GM10248 (cell line): ENCODE data around the gene RPSA.

Source experiments
- CTCF ChIA-PET: fragments of 300-600 bp; sonication (Branson Sonifier 250); formaldehyde crosslinking; extraction: SDS; loops from one replicate; lab custom pipeline; 2021; ENCODE audit warnings: antibody characterized with exemption; lab: Yijun Ruan, JAX
- POLR2A ChIA-PET: fragments of 350-650 bp; sonication (Branson Sonifier 250); formaldehyde crosslinking; extraction: SDS; loops from one replicate; lab custom pipeline; 2020; ENCODE audit warnings: antibody characterized with exemption; lab: Yijun Ruan, JAX
- DNase-seq: peaks from one replicate; pipeline ENCODE4 v3.0.0; 2012; ENCODE audit errors: extremely low spot score
- TF ChIP-seq, protein P1 (sequence below): IDR thresholded peaks from 2 replicates; pipeline ENCODE4 v1.5.1; 2012; ENCODE audit warnings: mild to moderate bottlenecking, low read depth; ENCODE audit errors: extremely low read depth, missing control alignments, control extremely low read depth

The RPSA gene

DNA sequence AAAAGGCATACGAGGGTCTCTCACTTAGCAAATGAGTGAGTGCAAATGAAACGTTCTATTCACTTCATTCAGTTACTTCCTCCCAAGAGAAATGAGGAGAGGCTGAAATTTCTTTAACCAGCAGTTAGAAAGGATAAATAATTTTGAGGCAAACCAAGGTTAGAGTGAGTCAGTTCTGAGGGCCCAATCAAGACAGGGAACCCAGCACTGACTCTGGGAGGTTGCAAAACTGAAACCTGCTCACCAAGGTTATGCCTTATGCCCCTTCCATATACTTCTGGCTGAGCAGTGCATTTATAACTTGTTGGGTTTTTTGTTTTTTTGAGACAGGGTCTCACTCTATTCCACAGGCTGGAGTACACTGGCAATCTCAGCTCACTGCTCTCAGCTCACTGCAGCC is 4.5 kb upstream of the RPSA start:
- ChIA-PET CTCF (interaction anchor here (1.0 to 1.8 kb wide), 4 partner anchors 14 to 114 kb away, joined by 3 to 5 read pairs (median 4); no protein-coding TSS in a partner anchor), POLR2A (no interaction called here)
- no peak for DNase-seq
- TF ChIP-seq, protein P1, sequence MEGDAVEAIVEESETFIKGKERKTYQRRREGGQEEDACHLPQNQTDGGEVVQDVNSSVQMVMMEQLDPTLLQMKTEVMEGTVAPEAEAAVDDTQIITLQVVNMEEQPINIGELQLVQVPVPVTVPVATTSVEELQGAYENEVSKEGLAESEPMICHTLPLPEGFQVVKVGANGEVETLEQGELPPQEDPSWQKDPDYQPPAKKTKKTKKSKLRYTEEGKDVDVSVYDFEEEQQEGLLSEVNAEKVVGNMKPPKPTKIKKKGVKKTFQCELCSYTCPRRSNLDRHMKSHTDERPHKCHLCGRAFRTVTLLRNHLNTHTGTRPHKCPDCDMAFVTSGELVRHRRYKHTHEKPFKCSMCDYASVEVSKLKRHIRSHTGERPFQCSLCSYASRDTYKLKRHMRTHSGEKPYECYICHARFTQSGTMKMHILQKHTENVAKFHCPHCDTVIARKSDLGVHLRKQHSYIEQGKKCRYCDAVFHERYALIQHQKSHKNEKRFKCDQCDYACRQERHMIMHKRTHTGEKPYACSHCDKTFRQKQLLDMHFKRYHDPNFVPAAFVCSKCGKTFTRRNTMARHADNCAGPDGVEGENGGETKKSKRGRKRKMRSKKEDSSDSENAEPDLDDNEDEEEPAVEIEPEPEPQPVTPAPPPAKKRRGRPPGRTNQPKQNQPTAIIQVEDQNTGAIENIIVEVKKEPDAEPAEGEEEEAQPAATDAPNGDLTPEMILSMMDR, result no peak

DNA sequence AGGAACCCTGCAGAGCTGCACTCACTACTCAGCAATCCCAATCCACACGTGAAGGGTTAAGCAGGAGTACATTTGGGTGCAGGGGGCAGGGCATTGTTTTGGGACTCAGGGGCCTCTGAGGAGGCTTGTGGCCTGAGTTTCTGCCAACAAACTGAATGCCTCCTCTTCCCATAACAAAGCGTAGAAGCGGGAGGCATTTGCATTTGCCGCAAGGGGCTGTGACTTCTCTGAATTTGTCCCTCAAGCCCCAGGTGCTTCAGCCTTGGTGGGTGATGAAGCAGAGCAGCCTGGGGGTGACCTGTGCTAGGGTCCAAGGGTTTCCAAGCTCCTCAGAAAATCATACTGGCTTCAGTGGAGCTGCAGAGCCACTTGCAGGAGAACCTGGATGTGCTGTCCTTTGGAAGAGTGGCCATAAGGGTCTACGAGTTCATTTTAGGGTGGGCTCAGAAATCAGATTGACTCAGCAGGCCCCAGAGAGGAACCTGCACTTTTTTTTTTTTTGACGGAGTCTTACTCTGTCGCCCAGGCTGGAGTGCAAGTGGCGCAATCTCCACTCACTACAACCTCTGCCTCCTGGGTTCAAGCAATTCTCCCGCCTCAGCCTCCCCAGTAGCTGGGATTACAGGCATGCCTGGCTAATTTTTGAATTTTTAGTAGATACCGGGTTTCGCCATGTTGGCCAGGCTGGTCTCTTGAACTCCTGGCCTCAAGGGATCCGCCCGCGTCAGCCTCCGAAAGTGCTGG is 1.4 kb upstream of the RPSA start:
- DNase-seq, result no peak
- ChIA-PET POLR2A (interaction anchor here (0.6 to 1.3 kb wide), 2 partner anchors 10 to 19 kb away, joined by 4 to 6 read pairs; no protein-coding TSS in a partner anchor), CTCF (interaction anchor here (0.9 to 4.8 kb wide), 4 partner anchors 10 to 117 kb away, joined by 3 to 17 read pairs (median 4); no protein-coding TSS in a partner anchor)
- TF ChIP-seq, protein P1, result no peak

DNA sequence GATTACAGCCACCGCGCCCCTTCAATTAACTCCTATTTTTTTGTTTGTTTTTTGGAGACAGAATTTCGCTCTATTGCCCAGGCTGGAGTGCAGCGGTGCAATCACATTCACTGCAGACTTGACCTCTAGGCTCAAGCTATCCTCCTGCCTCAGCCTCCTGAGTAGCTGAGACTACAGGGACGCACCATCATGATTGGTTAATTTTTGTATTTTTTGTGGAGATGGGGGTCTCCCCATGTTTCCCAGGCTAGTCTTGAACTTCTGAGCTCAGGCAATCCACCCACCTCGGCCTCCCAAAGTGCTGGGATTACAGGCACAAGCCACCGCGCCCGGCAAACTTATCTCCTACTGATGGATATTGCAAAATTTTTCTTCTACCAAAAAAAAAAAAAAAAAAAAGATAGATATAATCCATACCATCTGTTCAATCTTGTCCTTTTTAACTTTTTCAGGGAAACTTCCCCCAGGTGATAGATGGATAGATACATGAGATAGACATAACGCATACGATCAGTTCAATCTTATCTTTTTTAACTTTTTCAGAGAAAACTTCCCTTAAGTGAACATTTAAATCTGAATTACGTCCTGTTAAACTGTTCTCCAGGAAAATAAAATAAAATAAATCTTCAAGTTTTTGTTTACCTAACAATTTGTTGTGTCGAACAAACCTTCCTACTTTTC is 693 bp upstream of the RPSA start:
- no peak for DNase-seq
- ChIA-PET POLR2A (interaction anchor here (0.6 to 1.3 kb wide), 4 partner anchors 9 to 21 kb away, joined by 4 to 6 read pairs (median 5); no protein-coding TSS in a partner anchor), CTCF (interaction anchor here (0.9 to 4.8 kb wide), 8 partner anchors 11 to 118 kb away, joined by 3 to 17 read pairs (median 4); no protein-coding TSS in a partner anchor)
- TF ChIP-seq, protein P1, result no peak

DNA sequence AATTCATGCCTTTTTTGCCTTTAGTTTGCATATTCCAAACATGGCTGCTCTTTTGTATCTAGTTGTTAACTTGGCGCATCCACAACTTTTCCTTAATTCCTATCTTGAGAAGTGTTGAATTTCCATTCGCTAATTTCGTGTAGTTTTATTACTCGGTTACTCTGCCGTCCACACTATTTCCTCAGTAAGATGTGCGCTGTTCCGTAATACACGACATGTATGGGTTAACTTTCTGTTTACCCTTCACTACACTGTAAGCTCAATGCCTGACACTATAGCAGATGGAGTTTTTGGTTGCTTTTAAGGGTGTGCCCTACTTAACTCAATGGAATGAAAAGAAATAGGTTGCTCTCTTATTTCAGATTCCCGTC is 724 bp downstream of the RPSA start:
- CTCF ChIA-PET, result interaction anchor here (0.8 to 4.8 kb wide), 10 partner anchors 9 to 119 kb away, joined by 3 to 20 read pairs (median 5); no protein-coding TSS in a partner anchor
- no peak for DNase-seq
- TF ChIP-seq, protein P1, result no peak
- POLR2A ChIA-PET, result interaction anchor here (0.8 to 1.2 kb wide), 5 partner anchors 10 to 1410 kb away, joined by 3 to 6 read pairs (median 4); no protein-coding TSS in a partner anchor

DNA sequence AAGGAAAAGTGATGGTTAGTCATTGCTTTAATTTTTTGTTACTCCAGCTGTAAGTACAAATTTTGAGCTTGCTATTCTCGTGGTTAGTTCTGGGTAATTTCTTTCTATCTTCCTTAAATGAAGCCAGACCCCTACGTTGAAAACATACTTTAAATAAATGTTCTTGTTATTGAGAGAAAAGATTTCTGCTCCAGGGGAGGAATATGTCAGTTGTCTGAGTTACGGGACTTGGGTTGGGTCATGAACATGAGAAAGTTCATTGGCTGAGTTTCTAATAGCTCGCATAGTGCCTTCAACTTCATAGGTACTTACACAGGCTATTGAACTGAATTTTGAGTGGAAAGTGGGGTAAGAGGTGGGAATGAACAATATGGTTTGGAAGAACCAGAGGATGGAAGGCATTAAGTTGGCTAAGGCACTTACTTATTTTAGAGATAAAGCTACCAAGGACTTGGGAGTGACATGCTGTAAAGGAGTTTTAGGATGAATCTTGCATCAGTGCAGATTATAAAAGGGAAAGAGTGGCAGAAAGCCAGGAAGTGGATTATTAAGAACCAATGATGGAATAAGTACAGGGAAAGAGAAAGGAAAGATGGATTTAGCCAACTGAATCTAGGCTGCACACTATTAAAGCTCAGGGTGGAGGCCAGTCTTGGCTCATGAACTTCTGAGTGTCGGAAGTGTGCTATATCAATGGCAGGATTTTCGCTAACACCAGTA is 1.4 kb downstream of the RPSA start:
- CTCF ChIA-PET, result interaction anchor here (0.8 to 4.8 kb wide), 7 partner anchors 8 to 218 kb away, joined by 3 to 20 read pairs (median 8); no protein-coding TSS in a partner anchor
- TF ChIP-seq, protein P1, result no peak
- no peak for DNase-seq
- POLR2A ChIA-PET, result interaction anchor here (1.2 kb wide), 1 partner anchor 24 kb away, joined by 5 read pairs; no protein-coding TSS in a partner anchor
